Ovary (tissue), 9 donors: Measurements from ENCODE around the gene CCDC187. TPM values are rescaled to one million over a fixed set of nuclear protein-coding genes. Genes with fewer than 3 reads are reported as not detected.
"Not testable (repeated sequence)": the region's sequence is repeated elsewhere in the genome, so short reads cannot be mapped to it uniquely, and the experiment has no call there.

Source experiments
- DNase-seq, 5 donors: peaks; one replicate each; pipeline ENCODE4 v3.0.0-alpha.2; 2019 to 2020
- H3K27ac ChIP-seq, 2 donors: fragments of 200-600 bp; one replicate each; pipeline versions ENCODE4 v1.5.1 to v1.8.0; 2019 to 2022
- H3K27me3 ChIP-seq: fragments of 200-600 bp; one replicate; pipeline ENCODE4 v1.8.0; 2022
- H3K36me3 ChIP-seq: fragments of 200-600 bp; sonication (generic); one replicate; pipeline ENCODE4 v1.5.1; 2019
- H3K4me1 ChIP-seq: one replicate; pipeline ENCODE4 v1.8.1; 2013; ENCODE audit warnings: mild to moderate bottlenecking, moderate library complexity; ENCODE audit not compliant: insufficient read depth
- H3K4me3 ChIP-seq: fragments of 200-600 bp; sonication (generic); one replicate; pipeline ENCODE4 v1.5.1; 2017
- H3K9me3 ChIP-seq, 2 donors: fragments of 200-600 bp in 1 of 2; sonication (generic) in 1 of 2; one replicate each; pipeline versions ENCODE4 v1.5.1 to v1.8.1; 2013 to 2019; ENCODE audit warnings: mild to moderate bottlenecking in 1 of 2, moderate library complexity in 1 of 2
- CTCF ChIP-seq, 3 donors: fragments of 450-650 bp in 2 of 3; fragments of 200-600 bp in 1 of 3; IDR thresholded peaks; one replicate each; pipeline versions ENCODE4 v1.5.1 to v1.8.0; 2016 to 2022; ENCODE audit warnings: antibody characterized with exemption in 3 of 3, mild to moderate bottlenecking in 1 of 3
- EP300 ChIP-seq: sonication (generic); formaldehyde crosslinking; IDR thresholded peaks from one replicate; pipeline ENCODE4 v1.6.1; 2017; ENCODE audit warnings: antibody characterized with exemption
- POLR2A ChIP-seq: fragments of 450-650 bp; IDR thresholded peaks from one replicate; pipeline ENCODE4 v1.6.1; 2017; ENCODE audit warnings: antibody characterized with exemption, mild to moderate bottlenecking, moderate library complexity
- WGBS, 3 donors: extraction: QIAGEN DNeasy Blood & Tissue Kit in 1 of 3; methylation state at CpG; one replicate each; pipeline versions ENCODE4 v1.1.5 to v1.1.7; 2013 to 2017; 5-methylcytosine and 5-hydroxymethylcytosine counted together
- intact Hi-C, 4 donors: fragments of 100-400 bp; cut with DNase I; formaldehyde crosslinking; loops; one replicate each; pipeline versions ENCODE4 v1.11.0 to v1.15.1; 2022 to 2023
- polyA plus RNA-seq, 2 donors: library from polyadenylated mRNA; stranded (reverse); fragments of 200-250 nt in 1 of 2; fragments of 350-450 nt in 1 of 2; fragmentation: Illumina TruSeq in 1 of 2; extraction: RNeasy Lipid Tissue Mini Kit (QIAGEN cat#74804) in 1 of 2; gene quantifications; one replicate each; pipeline ENCODE4 v1.2.3, GENCODE V29; 2013 to 2014
- total RNA-seq, 7 donors: library from RNA; depleted of rRNA in 2 of 7; stranded (reverse); fragments of >200 nt in 2 of 7; fragmentation: NEBNext Ultra II Directional in 3 of 7; extraction: Animal tissue kit (Norgen Biotek cat#: 25700) in 3 of 7; gene quantifications; one replicate each; pipeline versions ENCODE4 v1.1.0 to v1.2.4, GENCODE V29; 2016 to 2023
- donor health status: DM: no; HTN: no; CAD: no; lungs with moderate emphysema.
- donor health status: DM: no; HTN: no; CAD: no.
- donor health status: Bipolar disorder and iron deficiency.
- donor health status: DM: yes; HTN: yes; CAD: no.
- donor health status: DM: no; HTN: no; CAD: no.
- donor health status: DM: yes; HTN: yes; CAD: no.

CCDC187 gene
- total and polyA plus RNA-seq, 9 donors, result 0.02 to 15.7 (median 0.74) TPM; not detected in 1

GRCh38 chr9:136239135-136239982, 64.5 kb downstream of the CCDC187 start:
- H3K27ac ChIP-seq, result no peak overlapping the region

GRCh38 chr9:136238342-136238732, 65.6 kb downstream of the CCDC187 start:
- Histone ChIP-seq H3K27ac (no peak overlapping the region), H3K36me3 (no peaks in the 10 kb centered on the region), H3K9me3 (no peaks in the 10 kb centered on the region), H3K4me1 (peaks cover 2% of the 10 kb centered on the region), H3K27me3 (no peaks in the 10 kb centered on the region), H3K4me3 (no peak overlapping the region)
- intact Hi-C loops, result no loop called here
- 84 to 85% (median 84%) methylated on average over 12 of the region's 12 CpGs for WGBS, 3 donors
- no peak for TF ChIP-seq CTCF (IDR thresholded peaks at IDR 0.05)
- no peak for TF ChIP-seq EP300
- no peak for TF ChIP-seq POLR2A
- no peak for DNase-seq

More at GRCh38 chr9:136239135-136239982, 64.5 kb downstream of the CCDC187 start:
- no peaks in the 10 kb centered on the region for H3K36me3 ChIP-seq
- no peaks in the 10 kb centered on the region for H3K9me3 ChIP-seq
- TF ChIP-seq CTCF (IDR thresholded peaks at IDR 0.05) (no peak), EP300 (no peak), POLR2A (no peak)
- WGBS, 3 donors, result 39 to 71% (median 45%) methylated on average over 25 of the region's 25 CpGs
- no peak for DNase-seq
- no peak overlapping the region for H3K4me3 ChIP-seq
- intact Hi-C loops, result no loop called here
- peaks cover 2% of the 10 kb centered on the region for H3K4me1 ChIP-seq
- no peaks in the 10 kb centered on the region for H3K27me3 ChIP-seq

GRCh38 chr9:136237486-136238341, 66.2 kb downstream of the CCDC187 start:
- no peak overlapping the region for H3K27ac ChIP-seq
- DNase-seq, result no peak
- TF ChIP-seq EP300, result no peak
- TF ChIP-seq CTCF (IDR thresholded peaks at IDR 0.05), result no peak
- no peak for TF ChIP-seq POLR2A
- H3K9me3 ChIP-seq, result no peaks in the 10 kb centered on the region
- no peaks in the 10 kb centered on the region for H3K27me3 ChIP-seq
- WGBS, 3 donors, result 92% methylated on average over 32 of the region's 32 CpGs
- intact Hi-C loops, result no loop called here
- H3K36me3 ChIP-seq, result no peaks in the 10 kb centered on the region
- H3K4me3 ChIP-seq, result no peak overlapping the region
- peaks cover 2% of the 10 kb centered on the region for H3K4me1 ChIP-seq

GRCh38 chr9:136236471-136237410, 67.2 kb downstream of the CCDC187 start:
- H3K27ac ChIP-seq, DNase-seq, H3K36me3 ChIP-seq, intact Hi-C loops, H3K9me3 ChIP-seq, H3K27me3 ChIP-seq, H3K4me3 ChIP-seq, H3K4me1 ChIP-seq: not testable (repeated sequence)
- WGBS, 3 donors, result 92 to 94% (median 93%) methylated on average over 43 of the region's 43 CpGs
